Stimulated activated naive CD4-positive, alpha-beta T cell treated with Interleukin-2 at 50 U/mL for 16 hours (primary cell): ENCODE data around the gene PRM1.
"Not testable (repeated sequence)": the region's sequence is repeated elsewhere in the genome, so short reads cannot be mapped to it uniquely, and the experiment has no call there.

ENCODE experiments used
- DNase-seq: peaks from one replicate; lab custom pipeline; 2025; lab: John Stamatoyannopoulos, UW

Gene PRM1

GRCh38 chr16:11314309-11314894 lies 33.3 kb upstream of the PRM1 start:
- no peak for DNase-seq

GRCh38 chr16:11313493-11314308 lies 32.6 kb upstream of the PRM1 start:
- DNase-seq, result no peak

GRCh38 chr16:11312718-11313492 lies 31.8 kb upstream of the PRM1 start:
- no peak for DNase-seq

GRCh38 chr16:11310997-11311561 lies 29.9 kb upstream of the PRM1 start:
- DNase-seq, result no peak

GRCh38 chr16:11310634-11310977 lies 29.5 kb upstream of the PRM1 start:
- no peak for DNase-seq

- DNase-seq, result no peak
Measured at GRCh38 chr16:11309895-11310633, 28.9 kb upstream of the PRM1 start.

- no peak for DNase-seq
Measured at GRCh38 chr16:11308493-11309283, 27.6 kb upstream of the PRM1 start.

- DNase-seq, result no peak
Measured at GRCh38 chr16:11307639-11308492, 26.7 kb upstream of the PRM1 start.

GRCh38 chr16:11306997-11307638 lies 26.0 kb upstream of the PRM1 start:
- no peak for DNase-seq

GRCh38 chr16:11306381-11306780 lies 25.3 kb upstream of the PRM1 start:
- DNase-seq, result no peak

- DNase-seq, result no peak
Measured at GRCh38 chr16:11303405-11304138, 22.4 kb upstream of the PRM1 start.

GRCh38 chr16:11302977-11303376 lies 21.8 kb upstream of the PRM1 start:
- no peak for DNase-seq

- no peak for DNase-seq
Measured at GRCh38 chr16:11301645-11302501, 20.7 kb upstream of the PRM1 start.

GRCh38 chr16:11300560-11300892 lies 19.4 kb upstream of the PRM1 start:
- no peak for DNase-seq

GRCh38 chr16:11299865-11300559 lies 18.9 kb upstream of the PRM1 start:
- DNase-seq, result no peak

GRCh38 chr16:11298950-11299547 lies 17.9 kb upstream of the PRM1 start:
- not testable (repeated sequence) for DNase-seq
